Islet of Langerhans (tissue), 1 donor: ENCODE data around the gene SYCP2.

Experiments used
- FAIRE-seq: peaks from one replicate; lab custom pipeline; 2011; peaks lifted over from hg19 to GRCh38; lab: Jason Lieb, UNC

SYCP2 gene

DNA sequence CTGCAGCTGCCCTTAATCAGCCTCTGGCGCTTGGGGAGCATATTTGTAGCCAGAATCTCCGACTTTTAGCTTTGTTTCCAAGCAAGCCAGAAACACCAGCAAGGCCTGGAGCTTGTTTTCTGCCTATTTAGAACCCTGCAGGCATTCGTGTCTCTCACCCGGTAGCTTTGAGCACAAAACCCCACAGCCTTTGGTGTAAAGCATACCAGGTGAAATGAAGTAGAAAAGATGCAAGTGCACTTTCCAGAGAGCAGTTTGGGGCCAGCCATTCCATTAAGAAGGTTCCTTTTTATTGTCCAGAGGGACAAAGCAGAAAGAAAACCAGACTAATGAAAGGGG, 7.5 kb upstream of the SYCP2 start:
- no peak for FAIRE-seq

DNA sequence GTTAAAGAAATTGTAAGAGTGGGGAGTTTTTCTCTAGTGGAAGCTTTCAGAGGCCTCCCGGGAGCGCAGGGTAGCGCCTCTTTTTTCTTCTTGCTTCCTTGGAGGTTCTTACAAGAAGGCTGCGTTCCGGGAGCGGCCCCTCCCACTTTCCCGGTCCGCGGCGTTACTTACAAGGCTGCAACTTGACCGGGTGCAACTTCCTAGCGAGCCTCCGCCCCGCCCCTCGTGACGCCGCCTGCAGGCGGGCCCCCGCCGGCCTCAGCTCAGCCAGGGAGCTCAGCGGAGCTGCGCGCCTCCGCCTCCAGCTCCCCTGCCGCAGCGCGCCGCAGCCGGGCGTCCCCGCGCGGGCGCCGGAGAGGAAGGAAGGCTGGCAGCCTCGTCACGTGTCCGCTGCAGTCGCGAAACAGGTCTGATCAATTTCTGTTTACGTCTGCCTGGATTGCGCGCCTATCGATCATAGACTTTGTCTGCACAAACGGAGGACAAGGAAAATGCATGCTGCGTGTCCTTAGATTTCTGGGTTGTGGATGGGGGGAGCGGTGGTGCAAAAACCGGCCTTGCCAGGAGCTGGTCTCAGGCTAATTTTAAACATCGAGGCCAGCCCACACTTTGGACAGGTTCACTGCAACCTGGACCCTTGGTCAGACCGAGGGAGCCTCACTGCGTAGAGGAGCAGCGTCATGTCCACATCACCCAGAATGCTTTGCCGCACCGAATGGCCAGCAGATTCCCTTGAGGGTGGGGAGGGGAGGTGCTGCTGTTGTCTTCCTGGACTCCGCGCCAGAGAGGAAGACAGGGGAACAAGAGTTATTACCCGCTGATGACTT, 6.9 kb upstream of the SYCP2 start, which contains the start of the genes FAM217B and PPP1R3D:
TSS of gene FAM217B (plus strand) at position 261 of the 827 bp plus-strand sequence. CDS start 3,555 bp downstream, outside the sequence.
TSS of gene PPP1R3D (minus strand) at position 177 of the 827 bp plus-strand sequence. CDS start 374 bp downstream, outside the sequence.
- no peak for FAIRE-seq

DNA sequence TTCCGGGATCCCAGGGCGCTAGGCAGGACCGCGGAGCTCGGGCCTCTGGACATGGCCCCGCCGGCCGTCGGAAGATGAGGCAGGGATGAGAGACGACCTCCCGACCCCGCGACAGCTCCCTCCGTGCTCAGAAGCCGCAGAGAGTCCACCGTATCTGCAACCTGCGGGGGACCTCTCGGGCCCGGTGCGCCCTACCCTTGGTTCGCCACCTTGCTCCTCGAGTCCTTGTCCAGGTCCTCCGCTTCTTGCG, 6.4 kb upstream of the SYCP2 start:
- FAIRE-seq = no peak

DNA sequence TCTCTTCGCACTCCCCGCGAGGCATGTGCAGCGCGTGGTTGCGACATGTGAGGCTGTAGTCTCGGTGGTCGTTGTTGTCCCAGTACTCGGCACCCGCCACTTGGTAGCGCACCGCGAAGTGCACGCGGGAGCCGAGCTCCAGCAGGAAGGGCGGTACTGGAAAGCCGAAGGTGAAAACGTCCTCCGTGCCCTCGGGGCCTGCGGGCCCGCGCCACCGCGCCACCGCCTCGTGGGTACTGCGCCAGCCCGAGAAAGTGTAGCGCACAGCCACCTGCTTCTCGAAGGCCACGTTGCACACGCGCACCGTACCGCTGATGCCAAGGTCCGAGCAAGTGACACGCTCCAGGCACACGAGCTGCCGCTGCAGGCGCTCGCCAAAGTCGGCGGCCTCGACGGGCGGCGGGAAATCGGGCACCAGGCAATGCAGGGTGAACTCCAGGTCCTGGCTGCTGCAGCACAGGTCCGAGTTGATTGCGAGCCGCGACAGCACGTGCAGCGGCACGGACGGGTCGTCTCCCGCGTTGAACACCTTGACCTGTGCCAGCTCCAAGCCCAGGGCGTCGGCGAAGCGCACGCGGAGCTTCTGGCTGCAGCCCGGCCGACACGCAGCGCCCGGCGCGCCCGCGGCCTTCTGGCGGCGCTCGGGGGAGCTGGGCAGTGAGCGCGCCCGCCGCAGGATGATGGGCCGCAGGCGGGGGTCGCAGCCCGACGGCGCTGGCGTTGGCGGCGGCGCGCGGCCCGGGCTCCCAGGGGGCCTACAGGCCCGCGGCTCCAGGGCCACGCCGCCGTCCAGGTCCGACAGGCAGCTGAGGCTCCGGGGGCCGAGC, 5.8 kb upstream of the SYCP2 start:
- no peak for FAIRE-seq

DNA sequence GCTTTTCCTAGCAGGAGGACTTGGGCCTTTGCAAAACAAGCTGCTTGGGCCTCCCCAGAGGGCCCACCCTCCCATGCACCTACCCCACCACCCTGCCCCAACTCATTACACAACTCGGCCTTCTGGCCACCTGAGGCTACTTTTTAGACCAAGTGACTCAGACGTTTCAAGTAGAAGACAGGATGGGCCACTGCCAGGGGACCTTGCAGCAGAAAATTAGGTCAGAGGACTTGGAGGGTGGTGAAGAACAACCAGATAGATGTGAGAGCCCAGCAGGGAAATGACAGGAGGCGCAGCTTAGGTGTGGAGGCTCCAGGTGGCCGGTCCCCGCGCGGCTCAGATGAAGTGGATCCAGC, 5.2 kb upstream of the SYCP2 start:
- FAIRE-seq = no peak

DNA sequence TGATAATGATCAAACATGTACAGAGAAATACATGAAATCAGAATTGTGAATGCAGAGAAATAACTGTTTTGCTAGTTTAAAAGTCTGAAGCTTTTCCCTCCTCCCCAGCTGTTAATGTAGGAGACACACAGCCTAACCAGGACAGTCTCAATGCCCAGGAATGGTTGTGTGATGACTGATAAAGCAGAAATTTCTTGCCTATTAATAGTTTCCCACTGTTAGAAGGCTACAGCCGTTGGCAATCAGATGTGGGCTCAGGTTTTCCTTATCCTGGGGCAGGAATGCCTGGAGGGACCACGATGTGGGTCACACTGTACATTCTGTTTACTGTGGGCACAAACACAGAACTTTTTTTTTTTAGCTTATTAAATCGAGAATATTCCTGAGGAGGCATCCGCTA, 4.8 kb upstream of the SYCP2 start:
- no peak for FAIRE-seq

DNA sequence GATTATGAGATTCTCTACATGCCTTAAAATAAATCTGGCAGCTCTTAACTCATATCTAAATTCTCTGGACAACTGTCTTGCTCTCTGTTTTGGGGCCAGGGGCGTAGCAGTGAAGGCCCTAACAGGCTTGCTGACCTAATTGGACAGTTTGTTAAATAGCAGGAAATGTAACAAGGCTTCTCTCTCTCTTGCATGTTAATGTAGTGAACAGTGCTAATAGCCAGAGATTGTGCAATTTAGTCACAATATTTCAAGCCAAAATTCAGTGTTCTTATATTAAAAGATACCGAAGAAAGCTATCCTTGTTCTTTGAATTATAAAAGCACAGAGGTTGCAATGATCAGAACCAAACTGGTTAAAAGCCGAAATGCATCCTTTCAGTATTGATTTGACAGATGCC, 3.7 kb upstream of the SYCP2 start:
- no peak for FAIRE-seq

DNA sequence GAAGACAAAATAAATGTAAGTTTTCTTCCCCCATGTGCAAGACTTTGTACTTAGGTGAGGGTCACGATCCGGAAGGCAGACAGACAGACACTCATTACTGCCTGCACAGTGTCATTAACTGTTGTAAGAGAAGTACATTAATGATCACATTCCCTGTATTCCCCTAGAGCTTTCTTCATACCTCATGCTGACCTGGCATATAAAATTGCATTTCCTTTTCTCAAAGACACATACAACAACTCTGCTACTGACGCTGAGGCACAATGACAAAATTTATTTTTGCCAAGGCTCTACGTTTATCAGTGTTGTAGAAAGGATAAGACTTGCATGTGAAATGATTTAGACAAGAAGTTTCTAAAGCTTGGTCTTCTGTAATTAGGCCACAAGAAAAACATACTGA, 3.0 kb upstream of the SYCP2 start:
- FAIRE-seq = no peak

DNA sequence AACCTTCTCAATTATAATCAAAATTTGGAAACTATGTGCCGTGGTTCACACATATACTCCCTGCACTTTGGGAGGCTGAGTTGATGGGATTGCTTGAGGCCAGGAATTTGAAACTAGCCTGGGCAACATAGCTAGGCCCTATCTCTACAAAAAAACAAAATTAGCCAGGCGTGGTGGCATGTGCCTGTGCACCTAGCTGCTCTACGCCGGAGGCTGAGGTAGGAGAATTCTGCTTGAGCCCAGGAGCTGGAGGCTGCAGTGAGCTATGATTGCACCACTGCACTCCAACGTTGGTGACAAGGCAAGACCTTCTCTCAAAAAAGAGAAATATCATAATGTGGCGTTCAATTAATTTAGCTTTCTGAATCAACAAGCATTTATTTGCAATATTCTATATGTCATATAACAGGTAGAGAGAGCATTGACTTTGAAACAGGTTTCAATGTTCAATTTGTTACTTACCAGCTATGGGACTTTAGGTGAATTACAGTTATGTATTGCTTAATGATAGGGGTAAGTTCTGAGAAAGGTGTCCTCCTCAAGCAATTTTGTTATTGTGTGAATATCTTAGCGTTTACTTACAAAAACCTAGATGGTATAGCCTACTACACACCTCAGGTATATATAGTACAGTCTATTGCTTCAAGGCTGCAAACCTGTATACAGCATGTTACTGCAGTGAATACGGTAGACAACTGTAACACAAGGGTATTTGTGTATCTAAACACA, 2.2 kb upstream of the SYCP2 start:
- no peak for FAIRE-seq

DNA sequence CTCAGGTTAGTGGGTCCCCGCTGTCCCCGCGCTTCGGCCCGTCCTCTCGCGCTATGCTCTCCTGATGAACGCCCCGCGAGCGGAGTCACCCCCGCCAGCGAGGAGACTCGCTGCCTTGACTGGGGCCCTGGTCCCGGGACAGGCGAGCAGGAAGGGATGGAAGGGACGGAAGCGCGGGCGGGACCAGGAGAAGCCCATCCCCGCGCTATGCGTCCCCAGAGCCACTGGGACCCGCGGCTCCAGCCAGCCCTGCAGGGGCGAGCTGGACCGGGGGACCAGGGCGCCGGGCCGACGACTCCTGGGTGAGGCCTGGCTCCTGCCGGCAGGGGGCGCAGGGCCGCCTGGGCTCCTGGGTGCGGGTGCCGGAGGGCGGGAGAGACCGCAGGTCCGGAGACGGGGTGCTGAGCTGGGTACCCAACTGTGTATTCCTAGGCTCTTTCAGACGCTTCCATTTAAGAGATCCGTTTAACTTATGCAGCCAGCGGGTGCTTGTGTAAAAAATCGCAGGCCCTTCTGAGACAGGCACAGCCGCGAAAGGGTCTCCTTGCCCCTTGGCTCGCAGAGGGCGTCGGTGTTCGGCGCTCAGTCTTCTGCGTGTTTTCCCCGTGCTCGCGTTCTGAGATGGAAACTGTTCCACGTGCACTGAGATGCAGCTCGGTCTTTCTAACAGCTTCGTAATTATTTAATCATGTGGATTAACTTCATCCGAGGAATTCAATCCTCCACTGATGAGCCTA, 580 bp upstream of the SYCP2 start:
- no peak for FAIRE-seq

DNA sequence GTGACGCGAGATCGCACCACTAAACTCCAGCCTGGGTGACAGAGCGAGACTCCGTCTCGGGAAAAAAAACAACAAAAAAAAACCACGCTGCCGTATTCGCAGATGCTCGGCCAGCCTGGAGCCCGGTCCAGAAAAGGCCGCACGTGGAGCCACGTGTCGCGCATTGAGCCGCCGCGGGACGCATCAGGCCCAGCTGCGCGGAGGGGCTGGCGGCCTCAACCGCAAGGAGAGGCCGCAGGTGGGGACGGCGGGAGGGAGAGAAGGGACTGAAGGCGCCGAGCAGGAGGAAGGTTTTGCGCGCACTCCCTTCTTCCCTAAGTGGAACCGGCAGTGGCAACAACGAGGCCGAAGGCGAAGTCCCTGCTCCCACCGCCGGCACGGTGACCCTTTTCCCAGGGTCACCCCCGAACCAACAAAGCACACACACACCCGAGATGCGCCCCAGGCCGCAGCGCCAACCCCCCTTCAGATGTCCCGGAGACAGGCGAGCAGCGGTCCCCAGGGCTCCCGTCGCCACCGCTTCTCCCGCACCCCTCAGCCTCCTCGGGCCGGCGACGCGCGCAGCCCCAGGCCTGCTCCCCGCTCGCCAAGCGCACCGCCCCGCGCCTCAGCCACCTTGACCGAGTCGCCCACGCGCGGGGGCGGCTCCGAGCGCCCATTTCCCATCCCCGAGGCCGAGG, 681 bp downstream of the SYCP2 start:
- no peak for FAIRE-seq

DNA sequence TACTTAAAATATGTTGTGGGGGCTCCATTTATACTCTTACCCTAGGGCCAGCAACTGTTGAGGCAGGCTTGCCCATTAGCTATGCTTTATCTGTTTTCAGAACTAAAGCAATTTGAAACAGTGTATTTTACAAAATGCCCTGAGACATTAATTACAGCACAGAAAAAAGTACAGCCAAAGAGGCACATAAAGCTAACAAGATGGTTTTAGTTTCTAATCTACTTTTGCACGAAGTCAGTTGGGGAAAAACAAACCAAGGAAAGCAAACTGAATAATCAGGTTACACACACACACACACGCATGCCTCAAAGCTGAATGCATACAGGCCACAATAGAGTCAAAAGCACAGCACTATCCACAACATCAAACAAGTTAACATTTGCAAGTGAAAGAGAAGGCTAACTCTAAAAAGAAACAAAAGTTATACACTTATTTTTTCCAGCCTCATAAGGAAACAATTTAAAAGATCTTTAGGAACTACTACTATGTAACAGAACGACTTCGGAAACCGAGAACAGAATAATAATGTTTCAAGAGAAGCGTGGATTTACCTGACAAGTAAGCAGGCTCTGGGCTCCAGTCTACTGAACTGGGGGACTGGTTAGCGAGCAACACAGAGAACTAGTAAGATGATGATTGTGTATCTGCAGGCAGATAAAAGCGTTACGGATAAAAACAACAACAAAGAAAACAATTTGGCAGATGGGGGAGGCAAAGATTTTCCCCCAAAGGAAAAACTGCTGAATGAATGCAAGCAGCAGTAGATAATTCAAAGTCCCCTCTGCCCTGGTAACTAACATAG, 1.7 kb downstream of the SYCP2 start:
- FAIRE-seq = no peak

DNA sequence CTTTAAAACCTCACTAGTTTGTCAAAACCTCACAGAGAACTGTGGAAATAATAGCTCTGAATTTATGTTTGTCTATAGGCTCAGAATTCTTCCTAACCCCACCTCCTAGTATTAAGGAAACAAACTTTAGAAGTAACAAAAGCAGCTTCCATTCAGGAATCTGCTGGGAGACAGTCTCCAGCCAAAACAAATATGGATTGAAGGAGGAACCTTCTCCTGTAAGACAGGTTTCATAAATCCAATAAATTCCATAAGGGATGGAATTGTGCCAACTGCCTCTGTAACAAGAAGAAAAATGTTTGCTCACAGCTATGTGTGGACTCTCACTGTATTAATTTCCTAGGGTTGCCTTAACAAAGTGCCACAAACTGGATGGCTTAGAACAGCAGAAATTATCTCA, 7.5 kb downstream of the SYCP2 start:
- no peak for FAIRE-seq

DNA sequence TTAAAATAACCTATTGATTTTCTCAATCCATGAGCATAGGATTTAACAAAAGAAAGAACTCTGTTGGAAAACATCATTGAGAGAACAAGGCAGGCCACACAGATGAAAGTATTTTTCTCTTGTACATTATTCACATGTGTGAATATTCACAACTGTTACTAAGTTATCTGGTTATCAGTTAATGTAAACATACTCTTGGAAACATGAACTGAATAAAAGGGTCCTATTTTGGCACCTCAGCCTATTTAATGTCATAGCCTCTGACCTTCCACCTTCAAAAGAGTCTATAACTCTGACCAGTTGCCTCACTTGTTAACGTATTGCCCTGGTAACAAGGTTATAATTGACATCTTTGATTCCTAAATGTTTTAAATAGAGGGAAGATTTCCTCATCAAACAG, 8.1 kb downstream of the SYCP2 start:
- no peak for FAIRE-seq

DNA sequence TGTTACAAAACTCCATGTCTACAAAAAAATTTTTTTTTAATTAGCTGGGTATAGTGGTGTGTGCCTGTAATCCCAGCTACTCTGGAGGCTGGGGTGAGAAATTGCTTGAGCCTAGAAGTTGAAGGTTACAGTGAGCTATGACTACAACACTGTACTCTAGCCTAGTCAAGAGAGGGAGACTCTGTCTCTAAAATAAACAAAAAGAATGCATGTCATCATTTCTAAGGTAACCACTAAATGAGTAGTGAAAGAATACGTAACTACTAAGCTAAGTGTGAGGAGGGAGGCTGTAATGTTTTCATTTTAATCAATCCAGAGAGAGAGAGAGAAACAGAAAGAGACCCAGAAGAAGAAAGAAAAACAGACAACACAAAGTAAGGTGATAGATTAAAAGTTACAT, 9.9 kb downstream of the SYCP2 start:
- peak; percentile 74 for FAIRE-seq

DNA sequence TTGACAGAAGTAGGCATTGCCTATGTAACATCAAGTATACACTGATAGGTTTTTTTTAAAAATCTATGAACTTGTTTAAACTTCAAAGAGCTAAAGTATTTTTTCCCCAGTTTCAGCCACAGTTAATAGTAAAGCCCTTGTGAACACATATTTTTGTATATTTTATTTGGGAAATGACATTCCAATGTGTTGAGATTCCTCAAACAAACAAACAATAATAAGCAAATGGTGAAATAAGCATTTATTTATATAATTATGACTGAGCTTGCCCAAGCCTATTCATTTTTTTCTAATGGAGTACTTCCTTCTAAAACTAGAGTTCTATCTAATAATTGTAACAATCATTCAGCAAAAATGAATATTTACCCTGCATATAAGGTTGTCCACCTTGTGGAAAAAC, 12.5 kb downstream of the SYCP2 start:
- no peak for FAIRE-seq

DNA sequence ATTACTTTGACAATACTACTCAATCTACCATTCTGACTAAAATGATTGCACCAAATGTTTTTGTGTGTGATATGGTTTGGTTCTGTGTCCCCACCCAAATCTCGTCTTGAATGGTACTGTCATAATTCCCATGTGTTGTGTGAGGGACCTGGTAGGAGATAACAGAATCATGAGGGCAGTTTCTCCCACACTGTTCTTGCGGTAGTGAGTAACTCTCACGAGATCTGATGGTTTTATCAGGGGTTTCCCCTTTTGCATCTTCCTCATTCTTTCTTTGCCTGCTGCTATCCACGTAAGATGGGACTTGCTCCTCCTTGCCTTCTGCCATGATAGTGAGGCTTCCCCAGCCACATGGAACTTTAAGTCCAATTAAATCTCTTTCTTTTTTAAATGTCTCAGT, 20.8 kb downstream of the SYCP2 start:
- no peak for FAIRE-seq

DNA sequence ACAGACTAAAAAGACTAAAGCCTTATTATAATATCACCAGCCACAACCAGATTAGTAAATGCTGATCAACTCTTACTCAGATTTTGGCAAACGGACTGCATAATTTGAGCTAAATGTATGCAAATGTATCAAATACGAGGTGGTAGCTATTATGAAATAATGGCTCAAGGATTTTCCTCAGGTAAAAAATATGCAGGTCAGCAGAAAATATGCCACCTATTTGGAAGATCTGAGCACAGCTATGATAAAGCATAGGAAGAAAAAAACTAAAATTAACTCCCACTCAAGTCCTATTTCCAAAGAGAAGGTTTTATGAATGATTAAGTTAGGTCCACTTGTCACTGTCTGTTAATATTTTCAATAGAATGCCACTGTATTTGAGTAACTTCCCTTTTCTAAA, 22.4 kb downstream of the SYCP2 start:
- FAIRE-seq = no peak

DNA sequence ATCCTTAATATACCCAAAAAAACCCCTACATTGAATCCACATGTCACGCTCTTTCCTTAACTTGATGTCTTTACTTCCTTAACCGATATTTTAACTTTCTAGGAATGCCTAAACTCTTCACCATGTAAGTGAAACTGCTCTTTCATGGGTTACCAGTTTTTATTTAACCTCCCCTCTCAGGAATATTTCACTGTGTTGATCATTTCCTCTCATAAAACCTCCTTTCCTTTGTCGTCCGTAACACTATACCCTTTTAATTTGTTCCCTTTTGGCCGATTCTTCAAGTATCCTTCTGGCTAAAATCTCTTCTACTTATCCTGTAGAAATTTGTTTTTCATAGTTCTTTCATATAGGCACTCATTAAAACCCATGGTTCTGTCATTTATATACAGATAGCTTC, 24.6 kb downstream of the SYCP2 start:
- FAIRE-seq = no peak

DNA sequence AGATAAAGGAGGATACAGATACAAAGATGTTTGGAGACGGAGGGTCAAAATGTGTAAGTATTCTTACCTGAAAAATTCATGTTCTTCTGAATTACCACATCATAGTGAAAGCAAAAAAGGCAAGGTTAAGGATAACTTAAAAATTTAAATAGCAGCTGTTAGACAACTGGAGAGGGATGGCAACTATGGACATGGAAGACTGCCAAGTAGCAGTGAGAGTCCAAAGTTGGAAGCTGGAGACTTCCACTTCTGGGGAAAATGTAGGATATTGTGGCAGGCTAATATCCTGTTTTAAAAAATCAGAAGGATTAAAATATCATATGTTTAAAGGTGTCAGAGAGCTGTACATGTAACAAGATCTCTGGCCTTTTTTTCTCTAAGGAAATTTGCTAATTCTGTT, 29.8 kb downstream of the SYCP2 start:
- FAIRE-seq = no peak

DNA sequence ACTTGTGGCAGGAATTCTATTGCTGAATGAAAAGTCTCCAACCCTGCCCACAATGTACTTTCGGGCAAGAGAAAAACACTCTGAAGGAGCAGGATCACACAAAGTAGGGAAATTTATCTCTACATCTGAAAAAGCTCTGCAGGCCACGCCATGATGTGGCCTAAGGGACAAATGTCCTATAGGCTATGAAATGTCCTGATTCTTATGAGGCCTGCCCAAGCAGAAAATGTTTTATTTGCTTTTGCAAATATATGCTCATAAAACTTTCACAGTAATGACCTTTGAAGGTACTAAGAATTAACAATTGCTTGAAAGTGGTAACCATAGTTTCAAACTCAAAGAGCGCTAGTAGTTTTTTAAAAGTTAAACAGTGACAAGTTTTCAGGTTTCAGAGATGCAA, 31.0 kb downstream of the SYCP2 start:
- FAIRE-seq = no peak
